HepG2 (cell line): ENCODE measurements around the gene SLC13A3. TPM values are rescaled to one million over a fixed set of nuclear protein-coding genes. Genes with fewer than 3 reads are reported as not detected.

Source experiments
- ARID2 ChIP-seq: sonication (generic); formaldehyde crosslinking; IDR thresholded peaks from 2 replicates; pipeline ENCODE4 v1.8.1; 2022; ENCODE audit warnings: mild to moderate bottlenecking, missing genetic modification reagents, borderline replicate concordance
- JUN ChIP-seq: sonication (generic); formaldehyde crosslinking; IDR thresholded peaks from 2 replicates; pipeline ENCODE4 v1.4.0; 2020; ENCODE audit warnings: mild to moderate bottlenecking, missing genetic modification reagents
- KDM3A ChIP-seq: IDR thresholded peaks from 2 replicates; pipeline ENCODE4 v1.6.1; 2018; ENCODE audit warnings: low read depth, missing compliant biosample characterization
- LCORL ChIP-seq, 2 experiments: fragments of 450-650 bp in 1 of 2; sonication (generic) in 1 of 2; formaldehyde crosslinking in 1 of 2; IDR thresholded peaks; 2 replicates each; pipeline versions ENCODE4 v1.5.0 to v1.6.1; 2017 to 2020; ENCODE audit warnings: antibody characterized with exemption in 1 of 2, missing genetic modification reagents in 1 of 2
- MIER2 ChIP-seq: IDR thresholded peaks from 2 replicates; pipeline ENCODE4 v1.6.1; 2016; ENCODE audit warnings: missing biosample characterization, missing genetic modification reagents
- NR2C2 ChIP-seq: sonication (generic); formaldehyde crosslinking; IDR thresholded peaks from 2 replicates; pipeline ENCODE4 v1.4.0; 2020; ENCODE audit warnings: missing genetic modification reagents, mild to moderate bottlenecking, moderate library complexity, borderline replicate concordance
- RBM39 ChIP-seq: fragments of 200-400 bp; formaldehyde crosslinking; IDR thresholded peaks from one replicate; pipeline ENCODE4 v1.6.1; 2018; ENCODE audit warnings: antibody characterized with exemption, mild to moderate bottlenecking, low read depth, low read length; ENCODE audit not compliant: poor library complexity, severe bottlenecking
- SIX1 ChIP-seq: sonication (generic); formaldehyde crosslinking; IDR thresholded peaks from 2 replicates; pipeline ENCODE4 v1.4.0; 2020; ENCODE audit warnings: missing genetic modification reagents, borderline replicate concordance
- SYNCRIP ChIP-seq: fragments of 200-400 bp; formaldehyde crosslinking; IDR thresholded peaks from 2 replicates; pipeline ENCODE4 v1.6.1; 2018; ENCODE audit warnings: mild to moderate bottlenecking, low read depth, low read length; ENCODE audit not compliant: insufficient read depth
- WIZ ChIP-seq: sonication (generic); formaldehyde crosslinking; IDR thresholded peaks from 2 replicates; pipeline ENCODE4 v1.5.1; 2020; ENCODE audit warnings: mild to moderate bottlenecking, missing genetic modification reagents
- XRCC5 ChIP-seq: fragments of 200-400 bp; formaldehyde crosslinking; optimal IDR thresholded peaks from 2 replicates; pipeline ENCODE3; 2017; ENCODE audit warnings: mild to moderate bottlenecking, low read length
- ZNF121 ChIP-seq: sonication (generic); formaldehyde crosslinking; IDR thresholded peaks from 2 replicates; pipeline ENCODE4 v1.5.0; 2020; ENCODE audit warnings: mild to moderate bottlenecking, missing genetic modification reagents
- ZNF124 ChIP-seq: sonication (generic); formaldehyde crosslinking; IDR thresholded peaks from 2 replicates; pipeline ENCODE4 v1.4.0; 2020; ENCODE audit warnings: missing genetic modification reagents
- ZNF629 ChIP-seq: sonication (generic); formaldehyde crosslinking; conservative IDR thresholded peaks from 2 replicates; pipeline ENCODE4 v1.5.0; 2020; ENCODE audit warnings: missing genetic modification reagents
- ZSCAN20 ChIP-seq: sonication (generic); formaldehyde crosslinking; IDR thresholded peaks from 2 replicates; pipeline ENCODE4 v1.4.0; 2020; ENCODE audit warnings: missing genetic modification reagents, mild to moderate bottlenecking, borderline replicate concordance
- ZSCAN21 ChIP-seq: sonication (generic); formaldehyde crosslinking; IDR thresholded peaks from 2 replicates; pipeline ENCODE4 v1.8.0; 2022; ENCODE audit warnings: mild to moderate bottlenecking, missing genetic modification reagents, moderate library complexity, borderline replicate concordance
- polyA plus RNA-seq, 8 experiments: library from polyadenylated mRNA; depleted of rRNA in 3 of 8; stranded (reverse) in 7 of 8; unstranded in 1 of 8; fragments of >200 nt; fragmentation: Illumina TruSeq in 4 of 8; extraction: Trizol in 4 of 8; gene quantifications; 2 replicates each; pipeline versions ENCODE4 v1.2.1 to v1.2.3, GENCODE V29; 2011 to 2016; ENCODE audit warnings: low read depth in 4 of 8, missing spikeins in 1 of 8, mixed read lengths in 1 of 8; ENCODE audit not compliant: insufficient read depth in 1 of 8
- total RNA-seq, 5 experiments: library from RNA; depleted of rRNA; stranded (reverse); fragments of >200 nt; fragmentation: Illumina TruSeq; extraction: Trizol; gene quantifications; 2 replicates each; pipeline ENCODE4 v1.2.3, GENCODE V29; 2016; ENCODE audit warnings: low read depth in 1 of 5
- TF ChIP-seq, protein P1 (sequence below): sonication (generic); formaldehyde crosslinking; IDR thresholded peaks from 2 replicates; pipeline ENCODE4 v1.4.0; 2020; ENCODE audit warnings: missing genetic modification reagents
- TF ChIP-seq, protein P2 (sequence below): sonication (generic); formaldehyde crosslinking; IDR thresholded peaks from 2 replicates; pipeline ENCODE4 v1.5.0; 2020; ENCODE audit warnings: missing genetic modification reagents
- TF ChIP-seq, protein P3 (sequence below): IDR thresholded peaks from 2 replicates; pipeline ENCODE4 v1.6.1; 2016; ENCODE audit warnings: missing genetic modification reagents, missing compliant biosample characterization
- TF ChIP-seq, protein P4 (sequence below): sonication (generic); formaldehyde crosslinking; IDR thresholded peaks from 2 replicates; pipeline ENCODE4 v1.4.0; 2020; ENCODE audit warnings: missing genetic modification reagents
- TF ChIP-seq, protein P5 (sequence below): sonication (generic); formaldehyde crosslinking; IDR thresholded peaks from 2 replicates; pipeline ENCODE4 v1.4.0; 2020; ENCODE audit warnings: mild to moderate bottlenecking, low read depth, missing genetic modification reagents
- TF ChIP-seq, protein P6 (sequence below): sonication (generic); formaldehyde crosslinking; IDR thresholded peaks from 2 replicates; pipeline ENCODE4 v1.4.0; 2020; ENCODE audit warnings: missing genetic modification reagents, borderline replicate concordance

SLC13A3 gene
- total and polyA plus RNA-seq, 2 of the 13 experiments (the other 11 are each of a cell fraction or from before 2014, with no cell fraction given), result 66.5 to 76.0 TPM

DNA sequence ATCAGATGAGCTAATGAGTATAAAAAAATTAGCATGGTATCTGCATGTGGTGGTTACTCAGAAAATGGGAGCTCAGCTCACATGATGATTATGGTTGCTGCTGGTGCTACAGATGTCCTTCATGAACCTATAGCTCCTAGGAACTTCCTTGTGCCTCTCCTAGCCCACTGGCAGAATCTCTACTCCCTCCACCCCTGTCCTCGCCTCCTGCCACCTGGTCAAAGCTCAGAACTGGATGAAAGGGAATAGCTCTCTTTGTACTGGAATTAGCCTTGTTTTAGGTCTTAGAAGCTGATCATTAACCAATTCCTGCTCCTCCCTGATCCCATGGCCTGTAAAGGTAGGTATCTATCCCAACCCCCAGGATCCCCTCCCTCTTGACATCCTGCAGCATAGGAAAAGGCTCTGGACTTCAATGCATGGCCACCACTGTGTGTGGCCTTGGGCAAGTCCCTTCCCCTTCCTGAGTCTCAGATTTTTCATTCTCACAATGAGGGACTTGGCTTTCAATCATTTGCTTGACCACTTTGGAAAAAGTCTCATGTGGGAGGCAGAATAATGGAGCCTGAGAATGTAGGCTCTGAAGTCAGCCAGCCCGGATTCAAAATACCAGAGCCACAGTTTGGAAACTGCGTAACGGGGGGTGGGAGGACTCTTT is 43.9 kb downstream of the SLC13A3 start (continued):
- TF ChIP-seq, protein P1, sequence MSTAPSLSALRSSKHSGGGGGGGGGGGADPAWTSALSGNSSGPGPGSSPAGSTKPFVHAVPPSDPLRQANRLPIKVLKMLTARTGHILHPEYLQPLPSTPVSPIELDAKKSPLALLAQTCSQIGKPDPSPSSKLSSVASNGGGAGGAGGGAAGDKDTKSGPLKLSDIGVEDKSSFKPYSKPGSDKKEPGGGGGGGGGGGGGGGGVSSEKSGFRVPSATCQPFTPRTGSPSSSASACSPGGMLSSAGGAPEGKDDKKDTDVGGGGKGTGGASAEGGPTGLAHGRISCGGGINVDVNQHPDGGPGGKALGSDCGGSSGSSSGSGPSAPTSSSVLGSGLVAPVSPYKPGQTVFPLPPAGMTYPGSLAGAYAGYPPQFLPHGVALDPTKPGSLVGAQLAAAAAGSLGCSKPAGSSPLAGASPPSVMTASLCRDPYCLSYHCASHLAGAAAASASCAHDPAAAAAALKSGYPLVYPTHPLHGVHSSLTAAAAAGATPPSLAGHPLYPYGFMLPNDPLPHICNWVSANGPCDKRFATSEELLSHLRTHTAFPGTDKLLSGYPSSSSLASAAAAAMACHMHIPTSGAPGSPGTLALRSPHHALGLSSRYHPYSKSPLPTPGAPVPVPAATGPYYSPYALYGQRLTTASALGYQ (CRISPR knock-in tag), result peak; percentile 88; the same call in 1 of the 2 replicates
- TF ChIP-seq, protein P2, sequence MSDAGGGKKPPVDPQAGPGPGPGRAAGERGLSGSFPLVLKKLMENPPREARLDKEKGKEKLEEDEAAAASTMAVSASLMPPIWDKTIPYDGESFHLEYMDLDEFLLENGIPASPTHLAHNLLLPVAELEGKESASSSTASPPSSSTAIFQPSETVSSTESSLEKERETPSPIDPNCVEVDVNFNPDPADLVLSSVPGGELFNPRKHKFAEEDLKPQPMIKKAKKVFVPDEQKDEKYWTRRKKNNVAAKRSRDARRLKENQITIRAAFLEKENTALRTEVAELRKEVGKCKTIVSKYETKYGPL (CRISPR knock-in tag), result no peak
- peak; percentile 84; the same call in 1 of the 2 replicates for TF ChIP-seq KDM3A (CRISPR knock-in tag)
- no peak; the same call in 1 of the 2 replicates for TF ChIP-seq JUN (CRISPR knock-in tag)
- TF ChIP-seq SYNCRIP, result no peak
- no peak for TF ChIP-seq WIZ (CRISPR knock-in tag)
- TF ChIP-seq, protein P3, sequence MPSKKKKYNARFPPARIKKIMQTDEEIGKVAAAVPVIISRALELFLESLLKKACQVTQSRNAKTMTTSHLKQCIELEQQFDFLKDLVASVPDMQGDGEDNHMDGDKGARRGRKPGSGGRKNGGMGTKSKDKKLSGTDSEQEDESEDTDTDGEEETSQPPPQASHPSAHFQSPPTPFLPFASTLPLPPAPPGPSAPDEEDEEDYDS (CRISPR knock-in tag), result peak; percentile 90
- TF ChIP-seq ARID2 (CRISPR knock-in tag), result no peak
- TF ChIP-seq ZSCAN21 (CRISPR knock-in tag), result no peak
- TF ChIP-seq, protein P4, sequence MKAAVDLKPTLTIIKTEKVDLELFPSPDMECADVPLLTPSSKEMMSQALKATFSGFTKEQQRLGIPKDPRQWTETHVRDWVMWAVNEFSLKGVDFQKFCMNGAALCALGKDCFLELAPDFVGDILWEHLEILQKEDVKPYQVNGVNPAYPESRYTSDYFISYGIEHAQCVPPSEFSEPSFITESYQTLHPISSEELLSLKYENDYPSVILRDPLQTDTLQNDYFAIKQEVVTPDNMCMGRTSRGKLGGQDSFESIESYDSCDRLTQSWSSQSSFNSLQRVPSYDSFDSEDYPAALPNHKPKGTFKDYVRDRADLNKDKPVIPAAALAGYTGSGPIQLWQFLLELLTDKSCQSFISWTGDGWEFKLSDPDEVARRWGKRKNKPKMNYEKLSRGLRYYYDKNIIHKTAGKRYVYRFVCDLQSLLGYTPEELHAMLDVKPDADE (CRISPR knock-in tag), result no peak
- TF ChIP-seq, protein P5, sequence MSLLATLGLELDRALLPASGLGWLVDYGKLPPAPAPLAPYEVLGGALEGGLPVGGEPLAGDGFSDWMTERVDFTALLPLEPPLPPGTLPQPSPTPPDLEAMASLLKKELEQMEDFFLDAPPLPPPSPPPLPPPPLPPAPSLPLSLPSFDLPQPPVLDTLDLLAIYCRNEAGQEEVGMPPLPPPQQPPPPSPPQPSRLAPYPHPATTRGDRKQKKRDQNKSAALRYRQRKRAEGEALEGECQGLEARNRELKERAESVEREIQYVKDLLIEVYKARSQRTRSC (CRISPR knock-in tag), result no peak
- peak; percentile 4 for TF ChIP-seq ZNF629
- TF ChIP-seq ZSCAN20 (CRISPR knock-in tag), result no peak
- TF ChIP-seq RBM39, result no peak
- peak; percentile 97 for TF ChIP-seq ZNF124
- no peak for TF ChIP-seq LCORL (IDR thresholded peaks at IDR 0.05)
- peak; percentile 96 for TF ChIP-seq LCORL (CRISPR knock-in tag; IDR thresholded peaks at IDR 0.05)
- no peak; the same call in 1 of the 2 replicates for TF ChIP-seq NR2C2
- TF ChIP-seq SIX1 (CRISPR knock-in tag), result peak; percentile 80
- TF ChIP-seq, protein P6, sequence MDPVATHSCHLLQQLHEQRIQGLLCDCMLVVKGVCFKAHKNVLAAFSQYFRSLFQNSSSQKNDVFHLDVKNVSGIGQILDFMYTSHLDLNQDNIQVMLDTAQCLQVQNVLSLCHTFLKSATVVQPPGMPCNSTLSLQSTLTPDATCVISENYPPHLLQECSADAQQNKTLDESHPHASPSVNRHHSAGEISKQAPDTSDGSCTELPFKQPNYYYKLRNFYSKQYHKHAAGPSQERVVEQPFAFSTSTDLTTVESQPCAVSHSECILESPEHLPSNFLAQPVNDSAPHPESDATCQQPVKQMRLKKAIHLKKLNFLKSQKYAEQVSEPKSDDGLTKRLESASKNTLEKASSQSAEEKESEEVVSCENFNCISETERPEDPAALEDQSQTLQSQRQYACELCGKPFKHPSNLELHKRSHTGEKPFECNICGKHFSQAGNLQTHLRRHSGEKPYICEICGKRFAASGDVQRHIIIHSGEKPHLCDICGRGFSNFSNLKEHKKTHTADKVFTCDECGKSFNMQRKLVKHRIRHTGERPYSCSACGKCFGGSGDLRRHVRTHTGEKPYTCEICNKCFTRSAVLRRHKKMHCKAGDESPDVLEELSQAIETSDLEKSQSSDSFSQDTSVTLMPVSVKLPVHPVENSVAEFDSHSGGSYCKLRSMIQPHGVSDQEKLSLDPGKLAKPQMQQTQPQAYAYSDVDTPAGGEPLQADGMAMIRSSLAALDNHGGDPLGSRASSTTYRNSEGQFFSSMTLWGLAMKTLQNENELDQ, result no peak
- no peak for TF ChIP-seq ZNF121 (CRISPR knock-in tag)
- TF ChIP-seq MIER2, result peak; percentile 81; the same call in 1 of the 2 replicates
- peak; percentile 78 for TF ChIP-seq XRCC5
